ENCODE results near the gene AP3B1.
A peak's percentile ranks its signal among the peaks of the same experiment; 100 is the strongest.

Gene AP3B1

GRCh38 chr5:78041805-78042204, 252.7 kb downstream of the AP3B1 start:
- Histone ChIP-seq H3K4me1 (ENCODE audit: insufficient read depth, low read length) (peaks cover 4% of the 10 kb centered on the region; the same call in 1 of the 2 replicates), H3K27ac (ENCODE audit: low read depth, low read length) (no peak overlapping the region), H3K36me3 (ENCODE audit: insufficient read depth, low read length) (peaks cover 4% of the 10 kb centered on the region; the same call in 1 of the 2 replicates), H3K4me3 (ENCODE audit: low read length) (no peak overlapping the region), H3K27me3 (ENCODE audit: insufficient read depth, low read length) (no peaks in the 10 kb centered on the region), H3K9ac (ENCODE audit: low read depth, low read length) (no peak overlapping the region), H3K9me3 (ENCODE audit: insufficient read depth, low read depth, low read length) (no peaks in the 10 kb centered on the region)
- 94% methylated on average over 4 of the region's 5 CpGs for WGBS

- Histone ChIP-seq H3K4me3 (ENCODE audit: low read length) (no peak overlapping the region), H3K4me1 (ENCODE audit: insufficient read depth, low read length) (0 out of 2 replicates have a peak, but pooled peaks cover 5% of the 10 kb centered on the region), H3K9ac (ENCODE audit: low read depth, low read length) (no peak overlapping the region), H3K27ac (ENCODE audit: low read depth, low read length) (peak overlapping the region; percentile 57; the same call in 1 of the 2 replicates), H3K27me3 (ENCODE audit: insufficient read depth, low read length) (peaks cover 36% of the 10 kb centered on the region), H3K36me3 (ENCODE audit: insufficient read depth, low read length) (no peaks in the 10 kb centered on the region), H3K9me3 (ENCODE audit: insufficient read depth, low read depth, low read length) (no peaks in the 10 kb centered on the region)
- WGBS = 48% methylated on average over 2 of the region's 2 CpGs
Measured at GRCh38 chr5:78025540-78025939, 269.0 kb downstream of the AP3B1 start.

GRCh38 chr5:78019744-78020143, 274.8 kb downstream of the AP3B1 start:
- H3K9me3 ChIP-seq (ENCODE audit: insufficient read depth, low read depth, low read length) = no peaks in the 10 kb centered on the region
- H3K36me3 ChIP-seq (ENCODE audit: insufficient read depth, low read length) = no peaks in the 10 kb centered on the region
- H3K4me3 ChIP-seq (ENCODE audit: low read length) = no peak overlapping the region
- peaks cover 94% of the 10 kb centered on the region for H3K27me3 ChIP-seq (ENCODE audit: insufficient read depth, low read length)
- WGBS = 87% methylated on average over 1 of the region's 5 CpGs
- no peak overlapping the region for H3K9ac ChIP-seq (ENCODE audit: low read depth, low read length)
- no peak overlapping the region for H3K27ac ChIP-seq (ENCODE audit: low read depth, low read length)
- peaks cover 20% of the 10 kb centered on the region for H3K4me1 ChIP-seq (ENCODE audit: insufficient read depth, low read length)

- Histone ChIP-seq H3K9ac (ENCODE audit: low read depth, low read length) (no peak overlapping the region), H3K27ac (ENCODE audit: low read depth, low read length) (no peak overlapping the region), H3K4me1 (ENCODE audit: insufficient read depth, low read length) (peaks cover 20% of the 10 kb centered on the region), H3K9me3 (ENCODE audit: insufficient read depth, low read depth, low read length) (no peaks in the 10 kb centered on the region), H3K27me3 (ENCODE audit: insufficient read depth, low read length) (peaks cover 99% of the 10 kb centered on the region), H3K36me3 (ENCODE audit: insufficient read depth, low read length) (no peaks in the 10 kb centered on the region), H3K4me3 (ENCODE audit: low read length) (no peak overlapping the region)
- 7% methylated on average over 3 of the region's 3 CpGs for WGBS
Measured at GRCh38 chr5:78016863-78017529, 277.5 kb downstream of the AP3B1 start.

GRCh38 chr5:78009937-78010527, 284.5 kb downstream of the AP3B1 start:
- 93% methylated on average over 4 of the region's 5 CpGs for WGBS
- H3K27ac ChIP-seq (ENCODE audit: low read depth, low read length) = no peak overlapping the region
- no peak overlapping the region for H3K9ac ChIP-seq (ENCODE audit: low read depth, low read length)
- no peak overlapping the region for H3K4me3 ChIP-seq (ENCODE audit: low read length)
- no peaks in the 10 kb centered on the region for H3K9me3 ChIP-seq (ENCODE audit: insufficient read depth, low read depth, low read length)
- no peaks in the 10 kb centered on the region for H3K36me3 ChIP-seq (ENCODE audit: insufficient read depth, low read length)
- H3K4me1 ChIP-seq (ENCODE audit: insufficient read depth, low read length) = no peaks in the 10 kb centered on the region
- H3K27me3 ChIP-seq (ENCODE audit: insufficient read depth, low read length) = peaks cover 80% of the 10 kb centered on the region

GRCh38 chr5:78008356-78008967, 286.0 kb downstream of the AP3B1 start:
- 27% methylated on average over 1 of the region's 1 CpG for WGBS
- Histone ChIP-seq H3K4me3 (ENCODE audit: low read length) (no peak overlapping the region), H3K27ac (ENCODE audit: low read depth, low read length) (no peak overlapping the region), H3K9me3 (ENCODE audit: insufficient read depth, low read depth, low read length) (no peaks in the 10 kb centered on the region), H3K4me1 (ENCODE audit: insufficient read depth, low read length) (peaks cover 6% of the 10 kb centered on the region; the same call in 1 of the 2 replicates), H3K9ac (ENCODE audit: low read depth, low read length) (no peak overlapping the region), H3K27me3 (ENCODE audit: insufficient read depth, low read length) (peaks cover 77% of the 10 kb centered on the region), H3K36me3 (ENCODE audit: insufficient read depth, low read length) (no peaks in the 10 kb centered on the region)

- Histone ChIP-seq H3K27ac (ENCODE audit: low read depth, low read length) (no peak overlapping the region), H3K36me3 (ENCODE audit: insufficient read depth, low read length) (no peaks in the 10 kb centered on the region)
- WGBS = 100% methylated on average over 1 of the region's 3 CpGs
Measured at GRCh38 chr5:78007233-78007632, 287.3 kb downstream of the AP3B1 start.

GRCh38 chr5:78006449-78006848, 288.0 kb downstream of the AP3B1 start:
- Histone ChIP-seq H3K4me1 (ENCODE audit: insufficient read depth, low read length) (peaks cover 8% of the 10 kb centered on the region; the same call in 1 of the 2 replicates), H3K27me3 (ENCODE audit: insufficient read depth, low read length) (peaks cover 65% of the 10 kb centered on the region), H3K9me3 (ENCODE audit: insufficient read depth, low read depth, low read length) (no peaks in the 10 kb centered on the region), H3K27ac (ENCODE audit: low read depth, low read length) (no peak overlapping the region), H3K36me3 (ENCODE audit: insufficient read depth, low read length) (no peaks in the 10 kb centered on the region), H3K4me3 (ENCODE audit: low read length) (no peak overlapping the region), H3K9ac (ENCODE audit: low read depth, low read length) (no peak overlapping the region)
- 95% methylated on average over 7 of the region's 7 CpGs for WGBS

More at GRCh38 chr5:78007233-78007632, 287.3 kb downstream of the AP3B1 start:
- H3K4me1 ChIP-seq (ENCODE audit: insufficient read depth, low read length) = peaks cover 8% of the 10 kb centered on the region; the same call in 1 of the 2 replicates
- peaks cover 73% of the 10 kb centered on the region for H3K27me3 ChIP-seq (ENCODE audit: insufficient read depth, low read length)
- H3K9me3 ChIP-seq (ENCODE audit: insufficient read depth, low read depth, low read length) = no peaks in the 10 kb centered on the region
- no peak overlapping the region for H3K4me3 ChIP-seq (ENCODE audit: low read length)
- no peak overlapping the region for H3K9ac ChIP-seq (ENCODE audit: low read depth, low read length)

- Histone ChIP-seq H3K4me3 (ENCODE audit: low read length) (no peak overlapping the region), H3K27me3 (ENCODE audit: insufficient read depth, low read length) (peaks cover 55% of the 10 kb centered on the region), H3K36me3 (ENCODE audit: insufficient read depth, low read length) (no peaks in the 10 kb centered on the region), H3K27ac (ENCODE audit: low read depth, low read length) (no peak overlapping the region), H3K4me1 (ENCODE audit: insufficient read depth, low read length) (peaks cover 8% of the 10 kb centered on the region; the same call in 1 of the 2 replicates), H3K9ac (ENCODE audit: low read depth, low read length) (no peak overlapping the region), H3K9me3 (ENCODE audit: insufficient read depth, low read depth, low read length) (no peaks in the 10 kb centered on the region)
- 96% methylated on average over 4 of the region's 5 CpGs for WGBS
Measured at GRCh38 chr5:78005021-78005785, 289.3 kb downstream of the AP3B1 start.

GRCh38 chr5:78004559-78004958, 289.9 kb downstream of the AP3B1 start:
- H3K4me3 ChIP-seq (ENCODE audit: low read length) = no peak overlapping the region
- no peak overlapping the region for H3K27ac ChIP-seq (ENCODE audit: low read depth, low read length)
- H3K9me3 ChIP-seq (ENCODE audit: insufficient read depth, low read depth, low read length) = no peaks in the 10 kb centered on the region
- 92% methylated on average over 1 of the region's 1 CpG for WGBS
- H3K36me3 ChIP-seq (ENCODE audit: insufficient read depth, low read length) = no peaks in the 10 kb centered on the region
- H3K27me3 ChIP-seq (ENCODE audit: insufficient read depth, low read length) = peaks cover 52% of the 10 kb centered on the region
- no peak overlapping the region for H3K9ac ChIP-seq (ENCODE audit: low read depth, low read length)
- peaks cover 8% of the 10 kb centered on the region; the same call in 1 of the 2 replicates for H3K4me1 ChIP-seq (ENCODE audit: insufficient read depth, low read length)

- H3K27ac ChIP-seq (ENCODE audit: low read depth, low read length) = no peak overlapping the region
- 91% methylated on average over 7 of the region's 7 CpGs for WGBS
- H3K27me3 ChIP-seq (ENCODE audit: insufficient read depth, low read length) = peaks cover 54% of the 10 kb centered on the region
- peaks cover 8% of the 10 kb centered on the region; the same call in 1 of the 2 replicates for H3K4me1 ChIP-seq (ENCODE audit: insufficient read depth, low read length)
- no peaks in the 10 kb centered on the region for H3K9me3 ChIP-seq (ENCODE audit: insufficient read depth, low read depth, low read length)
- H3K36me3 ChIP-seq (ENCODE audit: insufficient read depth, low read length) = no peaks in the 10 kb centered on the region
- H3K4me3 ChIP-seq (ENCODE audit: low read length) = no peak overlapping the region
- H3K9ac ChIP-seq (ENCODE audit: low read depth, low read length) = no peak overlapping the region
Measured at GRCh38 chr5:78003919-78004318, 290.6 kb downstream of the AP3B1 start.

Data from HUES64 (cell line).